Astrocyte (in vitro differentiated cells and primary cell): ENCODE measurements around the gene SETMAR. TPM values are rescaled to one million over a fixed set of nuclear protein-coding genes. Genes with fewer than 3 reads are reported as not detected.
"Not testable (repeated sequence)": the region's sequence is repeated elsewhere in the genome, so short reads cannot be mapped to it uniquely, and the experiment has no call there.

Experiments used
- DNase-seq: peaks from one replicate; pipeline ENCODE4 v3.0.0-alpha.2; 2010; ENCODE audit warnings: low read depth
- FAIRE-seq: peaks from 2 replicates; lab custom pipeline; 2011; peaks lifted over from hg19 to GRCh38; lab: Jason Lieb, UNC
- H2AFZ ChIP-seq: 2 replicates; pipeline ENCODE4 v1.6.0; 2012; ENCODE audit warnings: low read depth, low read length, inconsistent platforms
- H3K27ac ChIP-seq: 2 replicates; pipeline ENCODE4 v1.5.1; 2011; ENCODE audit warnings: low read depth, low read length, inconsistent platforms
- H3K27me3 ChIP-seq: 2 replicates; pipeline ENCODE4 v1.6.0; 2011; ENCODE audit warnings: low read length, inconsistent platforms; ENCODE audit not compliant: insufficient read depth
- H3K36me3 ChIP-seq: 2 replicates; pipeline ENCODE4 v1.5.1; 2011; ENCODE audit warnings: low read length, inconsistent platforms; ENCODE audit not compliant: insufficient read depth
- H3K4me1 ChIP-seq: 2 replicates; pipeline ENCODE4 v1.5.1; 2011; ENCODE audit warnings: low read length, inconsistent platforms; ENCODE audit not compliant: insufficient read depth
- H3K4me2 ChIP-seq: 2 replicates; pipeline ENCODE4 v1.6.0; 2012; ENCODE audit warnings: low read length, inconsistent platforms
- H3K4me3 ChIP-seq: 2 replicates; pipeline ENCODE4 v1.5.1; 2011; ENCODE audit warnings: low read depth, mild to moderate bottlenecking, low read length, inconsistent platforms; ENCODE audit not compliant: insufficient read depth
- H3K79me2 ChIP-seq: 2 replicates; pipeline ENCODE4 v1.6.0; 2012; ENCODE audit warnings: mild to moderate bottlenecking, low read length, inconsistent platforms; ENCODE audit not compliant: insufficient read depth
- H3K9ac ChIP-seq: 2 replicates; pipeline ENCODE4 v1.6.0; 2012; ENCODE audit warnings: mild to moderate bottlenecking, low read length, inconsistent platforms
- H3K9me3 ChIP-seq: 2 replicates; pipeline ENCODE4 v1.5.1; 2012; ENCODE audit warnings: low read depth, mild to moderate bottlenecking, low read length, inconsistent platforms; ENCODE audit not compliant: insufficient read depth
- H4K20me1 ChIP-seq: 2 replicates; pipeline ENCODE4 v1.6.0; 2012; ENCODE audit warnings: low read length, inconsistent platforms; ENCODE audit not compliant: insufficient read depth
- H3K27ac Mint-ChIP-seq: one replicate; pipeline ENCODE4 v1.8.0; 2021; ENCODE audit warnings: mild to moderate bottlenecking, mixed read lengths; ENCODE audit not compliant: unreplicated experiment
- H3K27me3 Mint-ChIP-seq: one replicate; pipeline ENCODE4 v1.8.0; 2021; ENCODE audit warnings: low read depth, mixed read lengths; ENCODE audit not compliant: unreplicated experiment
- H3K36me3 Mint-ChIP-seq: one replicate; pipeline ENCODE4 v1.8.0; 2021; ENCODE audit warnings: low read depth, mixed read lengths; ENCODE audit not compliant: unreplicated experiment
- H3K4me1 Mint-ChIP-seq: one replicate; pipeline ENCODE4 v1.8.0; 2021; ENCODE audit warnings: low read depth, mixed read lengths; ENCODE audit not compliant: unreplicated experiment
- H3K4me3 Mint-ChIP-seq: one replicate; pipeline ENCODE4 v1.8.0; 2021; ENCODE audit warnings: mild to moderate bottlenecking, moderate library complexity, mixed read lengths; ENCODE audit not compliant: unreplicated experiment
- H3K9me3 Mint-ChIP-seq: one replicate; pipeline ENCODE4 v1.8.0; 2021; ENCODE audit warnings: mild to moderate bottlenecking, mixed read lengths; ENCODE audit not compliant: unreplicated experiment
- CTCF ChIP-seq: IDR thresholded peaks from 2 replicates; pipeline ENCODE4 v1.5.1; 2011; ENCODE audit warnings: low read depth, mild to moderate bottlenecking, inconsistent platforms, low read length, moderate library complexity; ENCODE audit not compliant: insufficient read depth
- EZH2 ChIP-seq: IDR thresholded peaks from 2 replicates; pipeline ENCODE4 v1.6.1; 2012; ENCODE audit warnings: mild to moderate bottlenecking, low read length, inconsistent platforms; ENCODE audit not compliant: insufficient read depth
- total RNA-seq: library from RNA; stranded (reverse); gene quantifications from 2 replicates; pipeline ENCODE4 v1.2.1, GENCODE V29; 2021

The SETMAR gene
- total RNA-seq, 1 donor from 2014 or later: 10.9 TPM

DNA sequence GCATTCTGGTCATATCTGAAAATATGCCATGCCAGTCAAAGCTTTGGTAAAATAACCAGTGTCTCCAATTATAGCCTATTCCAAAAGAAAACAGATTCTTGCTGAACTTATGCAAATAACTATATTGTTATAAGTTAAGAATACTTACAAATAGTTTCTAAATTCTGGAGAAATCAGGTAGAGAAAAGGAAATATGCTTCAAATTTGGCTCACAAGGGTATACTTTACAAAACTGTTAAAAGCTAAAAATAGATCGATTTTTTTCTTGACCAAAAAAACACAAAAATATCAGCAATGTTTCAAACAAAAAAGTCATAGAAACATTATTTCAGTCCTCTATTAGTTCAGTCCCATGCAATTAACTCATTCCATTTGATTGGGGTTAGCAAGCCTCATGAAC lies 23.7 kb downstream of the SETMAR start:
- DNase-seq: no peak
- H3K27me3 ChIP-seq: no peaks in the 10 kb centered on the region
- no peaks in the 10 kb centered on the region for H3K79me2 ChIP-seq
- peaks cover 2% of the 10 kb centered on the region for H3K9me3 ChIP-seq
- Mint-ChIP-seq H3K36me3 (peaks cover 3% of the 10 kb centered on the region), H3K27ac (no peak overlapping the region), H3K4me3 (no peak overlapping the region), H3K27me3 (no peaks in the 10 kb centered on the region), H3K4me1 (no peaks in the 10 kb centered on the region), H3K9me3 (peaks cover 11% of the 10 kb centered on the region)
- H3K4me3 ChIP-seq: no peak overlapping the region
- H3K4me1 ChIP-seq: no peaks in the 10 kb centered on the region
- H3K27ac ChIP-seq: no peak overlapping the region
- no peak overlapping the region for H3K4me2 ChIP-seq
- TF ChIP-seq EZH2: no peak
- TF ChIP-seq CTCF: no peak
- no peak overlapping the region for H2AFZ ChIP-seq
- H4K20me1 ChIP-seq: no peaks in the 10 kb centered on the region
- H3K9ac ChIP-seq: no peak overlapping the region
- no peak for FAIRE-seq
- H3K36me3 ChIP-seq: no peaks in the 10 kb centered on the region

- not testable (repeated sequence) for H3K4me3 Mint-ChIP-seq, H3K4me1 Mint-ChIP-seq
These were observed 26.6 kb downstream of the SETMAR start for GRCh38 chr3:4329806-4330205.

DNA sequence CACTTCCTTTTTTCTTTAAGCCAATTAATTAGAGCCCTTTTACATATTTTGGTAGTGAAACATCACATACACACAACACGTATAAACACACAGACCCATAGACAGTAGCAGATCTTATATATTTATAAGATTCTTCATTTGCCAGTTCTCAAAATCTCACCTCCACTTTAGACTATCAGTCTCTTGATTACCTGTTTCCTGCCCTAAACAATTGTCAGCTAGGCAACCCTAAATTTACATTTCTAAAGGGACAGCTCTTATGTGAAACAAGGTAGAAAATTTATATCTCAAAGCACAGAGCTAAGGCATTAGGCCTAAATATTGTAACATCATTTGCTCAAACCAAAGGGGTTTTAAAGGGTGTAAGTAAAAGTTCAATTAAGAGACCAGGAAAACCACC lies 28.9 kb downstream of the SETMAR start:
- Histone ChIP-seq H2AFZ (no peak overlapping the region), H3K9ac (no peak overlapping the region), H3K4me3 (no peak overlapping the region), H3K4me2 (no peak overlapping the region), H3K36me3 (no peaks in the 10 kb centered on the region), H3K27me3 (no peaks in the 10 kb centered on the region), H3K9me3 (peaks cover 2% of the 10 kb centered on the region), H4K20me1 (no peaks in the 10 kb centered on the region), H3K4me1 (no peaks in the 10 kb centered on the region), H3K79me2 (no peaks in the 10 kb centered on the region), H3K27ac (no peak overlapping the region)
- DNase-seq: no peak
- Mint-ChIP-seq H3K27ac (no peak overlapping the region), H3K4me1 (no peaks in the 10 kb centered on the region), H3K4me3 (no peak overlapping the region), H3K36me3 (peaks cover 3% of the 10 kb centered on the region), H3K9me3 (peaks cover 10% of the 10 kb centered on the region), H3K27me3 (no peaks in the 10 kb centered on the region)
- TF ChIP-seq CTCF (no peak), EZH2 (no peak)
- no peak for FAIRE-seq

More at GRCh38 chr3:4329806-4330205, 26.6 kb downstream of the SETMAR start:
- not testable (repeated sequence) for FAIRE-seq, H3K27me3 Mint-ChIP-seq, H3K4me3 ChIP-seq, H3K9me3 ChIP-seq, H3K4me2 ChIP-seq, H3K36me3 Mint-ChIP-seq, H3K27ac ChIP-seq, DNase-seq, H3K27ac Mint-ChIP-seq, H3K9ac ChIP-seq, H2AFZ ChIP-seq, H3K27me3 ChIP-seq, H3K36me3 ChIP-seq, H4K20me1 ChIP-seq, H3K79me2 ChIP-seq, H3K4me1 ChIP-seq
- peaks cover 11% of the 10 kb centered on the region for H3K9me3 Mint-ChIP-seq
